CD4-positive, alpha-beta T cell treated with Interleukin-6 at 100 ng/mL for 8 hours (primary cell): ENCODE results near the gene NUPR2.
"Not testable (repeated sequence)": the region's sequence is repeated elsewhere in the genome, so short reads cannot be mapped to it uniquely, and the experiment has no call there.

Source experiments
- DNase-seq: peaks from one replicate; pipeline ENCODE4 v3.0.0-alpha.2; 2020; ENCODE audit warnings: mixed read lengths, low spot score

NUPR2 gene

GRCh38 chr7:56115852-56116538 lies at the start of gene NUPR2:
NUPR2 (minus strand) TSS chr7:56116417; CDS start chr7:56116314, 103 bp downstream.
- DNase-seq: no peak

GRCh38 chr7:56157238-56157790 lies 41.1 kb upstream of the NUPR2 start:
- no peak for DNase-seq

GRCh38 chr7:56131062-56131461 lies 14.8 kb upstream of the NUPR2 start:
- not testable (repeated sequence) for DNase-seq

GRCh38 chr7:56127241-56127975 lies 11.2 kb upstream of the NUPR2 start:
- DNase-seq: no peak

GRCh38 chr7:56125831-56126230 lies 9.6 kb upstream of the NUPR2 start:
- DNase-seq: no peak

- DNase-seq: no peak
Measured at GRCh38 chr7:56124981-56125380, 8.8 kb upstream of the NUPR2 start.

GRCh38 chr7:56121440-56121839 lies 5.2 kb upstream of the NUPR2 start:
- DNase-seq: no peak

GRCh38 chr7:56112244-56112643 lies 4.0 kb downstream of the NUPR2 start:
- DNase-seq: not testable (repeated sequence)

GRCh38 chr7:56110611-56111010 lies 5.6 kb downstream of the NUPR2 start:
- DNase-seq: no peak

- DNase-seq: no peak
Measured at GRCh38 chr7:56107954-56108258, 8.3 kb downstream of the NUPR2 start.

- peak; percentile 96 for DNase-seq
Measured at GRCh38 chr7:56106108-56107073, 9.8 kb downstream of the NUPR2 start, which contains the start of gene CHCHD2. CHCHD2 (minus strand) TSS chr7:56106476; CDS start chr7:56106413, 63 bp downstream.

GRCh38 chr7:56105508-56105907 lies 10.7 kb downstream of the NUPR2 start:
- DNase-seq: no peak

- DNase-seq: not testable (repeated sequence)
Measured at GRCh38 chr7:56104138-56104537, 12.1 kb downstream of the NUPR2 start.

- DNase-seq: no peak
Measured at GRCh38 chr7:56099653-56100052, 16.6 kb downstream of the NUPR2 start.

- DNase-seq: not testable (repeated sequence)
Measured at GRCh38 chr7:56098187-56099008, 17.8 kb downstream of the NUPR2 start.

- DNase-seq: no peak
Measured at GRCh38 chr7:56097700-56098099, 18.5 kb downstream of the NUPR2 start.

- DNase-seq: no peak
Measured at GRCh38 chr7:56092789-56093531, 23.3 kb downstream of the NUPR2 start, which contains the start of gene PHKG1. PHKG1 (minus strand) TSS chr7:56092952; CDS start chr7:56088941, 4,011 bp downstream.

GRCh38 chr7:56092388-56092787 lies 23.8 kb downstream of the NUPR2 start:
- not testable (repeated sequence) for DNase-seq

GRCh38 chr7:56091591-56091990 lies 24.6 kb downstream of the NUPR2 start:
- DNase-seq: no peak

GRCh38 chr7:56087445-56087844 lies 28.8 kb downstream of the NUPR2 start:
- DNase-seq: no peak
